ENCODE results near the gene CPNE6. TPM values are rescaled to one million over a fixed set of nuclear protein-coding genes. Genes with fewer than 3 reads are reported as not detected.

Gene CPNE6
- total and polyA plus RNA-seq, 2 of the 8 experiments (the other 6 are each of a cell fraction or from before 2014, with no cell fraction given), result 0.05 TPM; not detected in 1

DNA sequence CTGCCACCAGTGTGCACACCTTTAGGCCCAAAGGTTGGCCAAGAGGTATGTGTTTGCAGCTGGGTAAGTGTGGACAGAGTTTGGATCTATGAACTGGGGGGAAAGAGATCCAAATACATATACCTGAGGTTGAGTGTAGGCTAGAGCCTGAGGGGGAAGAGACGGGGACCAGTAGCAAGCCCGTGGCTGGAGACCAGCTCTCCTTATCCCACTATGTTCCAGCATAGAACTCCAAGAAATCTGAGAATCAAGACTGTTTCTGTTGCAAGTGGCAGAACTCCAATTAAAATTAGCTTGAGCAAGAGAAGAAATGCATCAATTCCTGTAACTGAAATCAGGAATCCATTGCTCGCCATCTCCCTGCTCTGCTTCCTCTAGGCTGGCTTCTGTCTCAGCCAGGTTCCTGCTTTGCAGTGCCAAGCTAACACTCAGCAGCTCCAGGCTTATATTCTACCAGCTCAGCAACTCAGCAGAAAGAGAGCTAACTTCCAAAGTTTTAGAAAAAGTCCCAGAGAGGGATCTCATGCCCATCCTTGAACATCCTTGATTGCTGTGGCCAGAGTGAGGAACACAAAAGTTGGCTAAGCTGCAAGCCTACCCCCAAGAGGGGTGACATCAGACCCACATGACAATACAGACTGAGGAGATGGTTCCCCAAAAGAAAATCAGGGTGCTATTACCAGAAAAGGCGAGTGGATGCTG lies 21.3 kb downstream of the CPNE6 start (continued):
- TF ChIP-seq, protein P1, sequence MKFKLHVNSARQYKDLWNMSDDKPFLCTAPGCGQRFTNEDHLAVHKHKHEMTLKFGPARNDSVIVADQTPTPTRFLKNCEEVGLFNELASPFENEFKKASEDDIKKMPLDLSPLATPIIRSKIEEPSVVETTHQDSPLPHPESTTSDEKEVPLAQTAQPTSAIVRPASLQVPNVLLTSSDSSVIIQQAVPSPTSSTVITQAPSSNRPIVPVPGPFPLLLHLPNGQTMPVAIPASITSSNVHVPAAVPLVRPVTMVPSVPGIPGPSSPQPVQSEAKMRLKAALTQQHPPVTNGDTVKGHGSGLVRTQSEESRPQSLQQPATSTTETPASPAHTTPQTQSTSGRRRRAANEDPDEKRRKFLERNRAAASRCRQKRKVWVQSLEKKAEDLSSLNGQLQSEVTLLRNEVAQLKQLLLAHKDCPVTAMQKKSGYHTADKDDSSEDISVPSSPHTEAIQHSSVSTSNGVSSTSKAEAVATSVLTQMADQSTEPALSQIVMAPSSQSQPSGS (IDR thresholded peaks at IDR 0.05; ENCODE audit: low read length), result no peak
- no peak for TF ChIP-seq SIX5 (IDR thresholded peaks at IDR 0.05; ENCODE audit: low read depth, low read length)
- TF ChIP-seq RXRA (IDR thresholded peaks at IDR 0.05; ENCODE audit: insufficient read depth, low read depth, low read length), result no peak
- TF ChIP-seq BACH1 (IDR thresholded peaks at IDR 0.05; ENCODE audit: low read length), result no peak
- TF ChIP-seq CBX5 (IDR thresholded peaks at IDR 0.05; ENCODE audit: low read depth, low read length), result no peak
- TF ChIP-seq POLR2AphosphoS5 (IDR thresholded peaks at IDR 0.05; ENCODE audit: low read depth, low read length), result no peak
- no peak for TF ChIP-seq KDM4A (IDR thresholded peaks at IDR 0.05; ENCODE audit: low read depth, low read length, severe bottlenecking)
- no peak for TF ChIP-seq SIN3A (conservative IDR thresholded peaks at IDR 0.05 in 1 of 2, IDR thresholded peaks at IDR 0.05 in 1 of 2; ENCODE audit: low read depth in 1 of 2, low read length in 2 of 2)
- TF ChIP-seq JUN (IDR thresholded peaks at IDR 0.05; ENCODE audit: low read depth, low read length), result no peak

Measured in H1 (cell line).